Esophagus muscularis mucosa (tissue), 2 donors: Measurements from ENCODE around the gene PTPA.

ENCODE experiments used
- POLR2A ChIP-seq: fragments of 450-650 bp; IDR thresholded peaks from one replicate; pipeline ENCODE4 v1.6.1; 2017; ENCODE audit warnings: antibody characterized with exemption, moderate library complexity, mild to moderate bottlenecking, low read depth
- POLR2AphosphoS5 ChIP-seq, 2 donors: sonication (generic); formaldehyde crosslinking; IDR thresholded peaks; one replicate each; pipeline ENCODE4 v1.6.1; 2017; ENCODE audit warnings: antibody characterized with exemption in 2 of 2

- TF ChIP-seq POLR2A (no peak), POLR2AphosphoS5 (IDR thresholded peaks at IDR 0.05) (no peak)
Measured at GRCh38 chr9:129118799-129119198, 7.6 kb downstream of the PTPA start.
